HG02798 (cell line): ENCODE measurements around the gene ZNF57.
"Not testable (repeated sequence)": the region's sequence is repeated elsewhere in the genome, so short reads cannot be mapped to it uniquely, and the experiment has no call there.

Experiments
- ATAC-seq: cut with Tn5 transposase; IDR thresholded peaks from one replicate; pipeline ENCODE4 v1.9.1; 2021; ENCODE audit warnings: mild to moderate bottlenecking; ENCODE audit not compliant: unreplicated experiment, poor library complexity

The ZNF57 gene

DNA sequence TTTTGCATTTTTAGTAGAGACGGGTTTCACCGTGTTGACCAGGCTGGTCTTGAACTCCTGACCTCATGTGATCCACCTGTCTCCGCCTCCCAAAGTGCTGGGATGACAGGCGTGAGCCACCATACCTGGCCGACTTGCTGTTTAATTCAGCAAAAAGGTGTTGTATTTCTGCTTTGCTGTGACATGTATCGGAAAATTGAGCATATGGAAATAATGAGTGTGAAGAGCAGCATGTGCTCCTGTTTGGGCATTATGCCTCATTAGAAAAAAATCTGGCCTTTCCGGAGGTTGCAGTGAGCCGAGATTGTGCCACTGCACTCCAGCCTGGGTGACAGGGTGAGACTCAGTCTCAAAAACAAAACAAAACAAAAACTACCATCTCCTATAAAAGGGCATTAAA lies 10.2 kb upstream of the ZNF57 start:
- ATAC-seq = not testable (repeated sequence)

DNA sequence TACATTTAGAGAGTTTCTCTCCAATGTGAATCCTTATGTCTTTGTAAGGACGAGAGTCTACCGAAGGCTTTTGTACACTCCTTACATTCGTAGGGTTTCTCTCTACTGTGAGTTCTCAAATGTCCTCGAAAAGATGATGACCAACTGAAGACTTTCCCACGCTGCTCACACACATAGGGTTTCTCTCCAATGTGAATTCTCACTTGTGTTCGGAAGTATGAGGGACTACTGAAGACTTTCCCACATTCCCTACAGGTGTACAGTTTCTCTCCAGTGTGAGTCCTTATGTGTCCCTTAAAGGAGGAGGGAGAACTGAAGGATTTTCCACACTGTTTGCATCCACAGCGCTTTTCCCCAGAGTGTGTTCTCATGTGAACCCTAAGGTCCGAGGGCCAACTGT lies 4.0 kb upstream of the ZNF57 start:
- no peak for ATAC-seq

DNA sequence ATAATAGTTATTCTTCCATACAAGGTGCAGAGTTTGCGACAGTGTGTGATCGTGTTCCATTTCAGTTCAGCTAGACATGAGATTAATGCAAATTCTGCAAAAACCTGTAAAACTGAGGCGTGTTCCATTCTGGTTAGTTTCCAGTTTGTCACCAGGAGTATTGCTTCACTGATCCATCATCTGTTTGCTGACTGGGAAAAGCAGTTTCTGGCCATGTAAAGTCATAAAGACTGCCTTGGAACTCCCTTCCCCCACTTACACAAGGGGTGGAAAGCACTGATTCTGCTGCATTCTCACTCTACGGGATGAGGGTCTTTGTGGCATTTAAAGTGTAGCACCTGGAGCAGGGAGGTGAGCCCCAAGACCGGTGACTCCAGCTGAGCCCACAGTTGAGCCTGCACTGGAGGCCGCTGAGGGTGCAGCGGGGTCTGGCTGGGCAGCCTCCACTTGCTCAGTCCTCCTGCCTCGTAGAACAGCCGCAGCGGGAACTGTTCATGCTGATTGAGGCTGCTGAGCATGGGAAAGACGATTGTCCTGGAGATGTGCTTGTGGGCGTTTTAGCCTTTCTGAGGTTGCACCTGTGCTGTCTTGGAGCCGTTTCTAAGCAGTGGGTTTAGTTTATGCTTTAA lies 2.0 kb downstream of the ZNF57 start:
- ATAC-seq = no peak

DNA sequence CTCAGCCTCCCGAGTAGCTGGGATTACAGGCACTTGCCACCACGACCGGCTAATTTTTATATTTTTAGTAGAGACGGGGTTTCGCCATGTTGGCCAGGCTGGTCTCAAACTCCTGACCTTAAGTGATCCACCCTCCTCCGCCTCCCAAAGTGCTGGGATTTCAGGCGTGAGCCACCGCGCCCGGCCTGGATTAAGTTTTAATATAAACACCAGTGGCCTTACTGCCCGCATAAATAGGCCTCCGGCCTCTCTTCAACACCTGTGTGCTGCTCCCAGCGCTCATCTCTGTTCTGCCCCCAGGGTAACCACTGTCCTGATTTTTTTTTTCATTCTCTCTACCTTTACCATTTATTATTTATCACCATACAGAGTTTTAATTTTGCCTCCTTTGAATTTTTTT lies 2.6 kb downstream of the ZNF57 start:
- not testable (repeated sequence) for ATAC-seq

DNA sequence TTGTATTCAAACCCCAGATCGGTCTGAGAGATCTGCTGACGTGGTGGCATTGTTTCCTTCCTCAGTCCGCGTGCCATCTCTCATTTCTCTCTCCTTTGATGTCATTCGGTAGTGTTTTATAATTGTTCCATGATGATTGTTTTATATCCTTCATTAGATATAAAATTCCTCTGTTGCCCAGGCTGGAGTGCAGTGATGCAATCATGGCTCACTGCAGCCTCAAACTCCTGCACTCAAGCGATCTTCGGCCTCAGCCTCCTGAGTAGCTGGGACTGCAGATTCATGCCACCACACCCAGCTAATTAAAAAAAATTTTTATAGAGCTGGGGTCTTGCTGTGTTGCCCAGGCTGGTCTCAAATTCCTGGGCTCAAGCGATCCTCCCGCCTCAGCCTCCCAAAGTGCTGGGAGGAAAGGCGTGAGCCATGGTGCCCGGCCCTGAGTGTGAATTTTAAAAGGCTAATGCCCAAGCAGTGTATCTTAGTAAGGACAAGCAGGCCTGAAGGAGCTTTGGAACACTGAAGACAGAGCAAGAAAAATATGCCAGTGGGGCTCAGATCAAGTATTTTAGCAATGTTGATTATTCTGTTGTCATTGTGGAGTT lies 5.3 kb downstream of the ZNF57 start:
- ATAC-seq = no peak

DNA sequence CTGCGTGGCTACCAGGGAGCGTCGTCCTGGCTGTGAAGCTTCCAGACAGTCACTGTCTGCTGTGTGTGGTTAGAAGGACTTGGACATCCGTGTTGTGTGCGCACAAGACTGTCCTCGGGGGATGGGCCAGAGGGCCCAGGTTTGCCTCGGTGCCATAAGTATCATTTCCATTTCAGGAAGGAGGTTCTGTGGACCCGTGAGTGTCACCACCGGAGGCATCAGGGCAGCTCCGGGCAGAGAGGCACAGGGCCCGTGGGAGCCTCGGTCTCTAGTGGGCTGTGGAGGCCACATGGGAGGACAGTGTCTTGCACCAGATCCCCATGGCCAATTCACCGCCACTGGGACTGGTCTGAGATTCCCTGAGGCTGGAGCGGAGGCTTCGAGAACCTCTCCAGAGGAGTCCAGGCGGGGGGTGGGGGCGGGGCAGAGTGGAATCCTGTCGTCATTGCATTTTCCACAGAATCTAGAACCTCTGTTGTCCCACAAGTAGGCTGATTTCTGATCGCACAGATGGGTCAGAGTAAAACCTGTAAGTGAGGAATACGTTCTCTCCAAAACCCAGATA lies 6.0 kb downstream of the ZNF57 start:
- ATAC-seq = no peak

DNA sequence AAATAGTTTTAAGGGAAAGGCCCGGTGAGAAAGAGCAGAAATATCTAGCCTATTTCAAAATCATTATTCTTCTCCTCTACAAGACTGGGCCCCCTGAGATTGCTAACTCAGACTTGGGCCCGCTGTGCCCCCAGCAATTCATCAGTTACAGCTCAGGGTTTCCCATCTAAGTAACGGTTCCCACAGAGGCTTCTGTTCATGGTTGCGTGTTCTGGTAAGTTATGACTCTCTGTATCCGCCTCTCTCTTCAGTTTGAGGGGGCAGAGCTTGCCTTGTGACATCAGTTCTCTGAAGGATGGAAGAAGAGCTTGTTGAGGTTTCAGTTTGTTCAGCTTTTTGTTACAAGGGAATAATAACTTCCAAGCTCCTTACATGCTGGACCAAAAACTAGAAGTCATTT lies 11.6 kb downstream of the ZNF57 start:
- no peak for ATAC-seq

DNA sequence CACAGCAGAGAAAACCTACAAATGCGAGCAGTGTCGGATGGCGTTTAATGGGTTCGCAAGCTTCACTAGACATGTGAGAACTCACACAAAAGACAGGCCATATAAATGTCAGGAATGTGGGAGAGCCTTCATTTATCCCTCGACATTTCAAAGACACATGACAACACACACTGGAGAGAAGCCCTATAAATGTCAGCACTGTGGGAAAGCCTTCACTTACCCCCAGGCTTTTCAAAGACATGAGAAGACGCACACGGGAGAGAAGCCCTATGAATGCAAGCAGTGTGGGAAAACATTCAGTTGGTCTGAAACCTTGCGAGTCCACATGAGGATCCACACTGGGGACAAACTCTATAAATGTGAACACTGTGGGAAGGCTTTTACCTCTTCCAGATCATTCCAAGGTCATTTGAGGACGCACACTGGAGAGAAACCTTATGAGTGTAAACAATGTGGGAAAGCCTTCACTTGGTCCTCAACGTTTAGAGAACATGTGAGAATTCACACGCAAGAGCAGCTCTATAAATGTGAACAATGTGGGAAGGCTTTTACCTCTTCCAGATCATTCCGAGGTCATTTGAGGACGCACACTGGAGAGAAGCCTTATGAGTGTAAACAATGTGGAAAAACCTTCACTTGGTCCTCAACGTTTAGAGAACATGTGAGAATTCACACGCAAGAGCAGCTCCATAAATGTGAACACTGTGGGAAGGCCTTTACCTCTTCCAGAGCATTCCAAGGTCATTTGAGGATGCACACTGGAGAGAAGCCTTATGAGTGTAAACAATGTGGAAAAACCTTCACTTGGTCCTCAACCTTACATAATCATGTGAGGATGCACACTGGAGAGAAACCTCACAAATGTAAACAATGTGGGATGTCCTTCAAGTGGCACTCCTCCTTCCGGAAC lies 16.8 kb downstream of the ZNF57 start:
- ATAC-seq = no peak

DNA sequence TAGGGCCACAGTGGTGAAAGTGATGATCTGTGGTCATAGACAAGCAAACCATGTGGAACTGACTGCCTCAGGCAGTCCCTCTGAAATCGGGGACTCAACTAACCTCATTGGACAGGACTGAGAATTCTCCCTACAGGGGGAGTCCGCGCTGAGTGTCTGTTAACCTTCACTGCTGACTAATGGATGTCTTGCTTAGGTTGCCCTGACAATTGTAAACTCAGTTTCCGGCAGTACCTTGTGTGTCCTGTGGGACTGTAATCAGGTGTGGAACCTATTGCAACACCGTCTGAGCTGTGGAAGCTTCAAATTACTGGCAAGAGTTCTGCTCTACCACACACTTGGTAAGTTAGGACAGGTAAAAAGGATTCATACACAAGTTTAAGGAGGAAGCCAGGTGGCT lies 22.3 kb downstream of the ZNF57 start:
- ATAC-seq = no peak

DNA sequence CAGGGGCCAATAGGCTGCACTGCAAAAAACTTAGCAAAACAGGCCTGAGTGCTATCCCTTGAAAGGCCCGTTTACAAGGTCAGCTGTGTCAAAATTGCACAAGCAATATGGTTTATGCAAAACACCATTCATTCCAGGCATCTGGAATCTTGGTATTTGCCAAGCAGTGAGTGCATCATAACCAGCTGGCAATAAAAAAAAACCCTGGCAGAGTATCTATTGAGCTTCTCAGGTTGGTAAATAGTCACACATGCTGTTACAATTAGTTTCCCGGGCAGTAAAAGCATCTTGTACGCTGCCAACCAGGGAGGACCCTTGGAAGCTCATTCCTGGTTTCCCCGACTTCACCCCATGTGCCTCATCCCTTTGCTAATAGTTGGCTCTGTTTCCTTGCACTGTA lies 22.8 kb downstream of the ZNF57 start:
- no peak for ATAC-seq

DNA sequence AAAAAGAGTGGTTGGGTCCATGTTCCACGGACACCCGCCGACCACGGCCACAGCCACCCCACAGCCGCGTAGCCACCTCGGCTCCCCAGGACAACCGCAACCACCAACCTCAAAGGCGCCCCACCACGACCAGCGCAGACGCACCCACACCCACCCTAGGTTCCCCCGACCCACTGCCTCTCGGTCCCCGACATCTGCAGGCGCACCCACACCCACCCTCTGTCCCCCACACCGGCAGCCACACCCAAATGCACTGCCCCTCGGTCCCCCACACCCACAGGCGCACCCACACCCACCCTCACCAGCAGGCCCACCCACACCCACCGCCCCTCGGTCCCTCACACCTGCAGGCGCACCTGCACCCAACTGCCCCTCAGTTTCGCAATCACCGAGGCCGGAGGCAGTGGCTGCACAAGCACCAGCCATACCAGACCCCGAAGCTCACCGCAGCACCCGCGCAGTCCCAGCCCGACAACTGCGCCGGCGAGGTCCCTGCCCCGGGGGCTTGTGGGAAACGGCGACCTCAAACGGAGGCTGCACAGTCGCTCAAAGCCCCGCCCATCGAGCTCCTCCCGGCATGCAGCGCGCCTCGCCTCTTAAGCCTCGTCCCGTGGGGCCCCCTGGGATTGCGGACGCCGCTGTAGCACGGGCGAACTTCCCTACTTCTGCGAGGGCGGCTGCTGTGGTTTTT lies 25.8 kb downstream of the ZNF57 start:
- no peak for ATAC-seq

DNA sequence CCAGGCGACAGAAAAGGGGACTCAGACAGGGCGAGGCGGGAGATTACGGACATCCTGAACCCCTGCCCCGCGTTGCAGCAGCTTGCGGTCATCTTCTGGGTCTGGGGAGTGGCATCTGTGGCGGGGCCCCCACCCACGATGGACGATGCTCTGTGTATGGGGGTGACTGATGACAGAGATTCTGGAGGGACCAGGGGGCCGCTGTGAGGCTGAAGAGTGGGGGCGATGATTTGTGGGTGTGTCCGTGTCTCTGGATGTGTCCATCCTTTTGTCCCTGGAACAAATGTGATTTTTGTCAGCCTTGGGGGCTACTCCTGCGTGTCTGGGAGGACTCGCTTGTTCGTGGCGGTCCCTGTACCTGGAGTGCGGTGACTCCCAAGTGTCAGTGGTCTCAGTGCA lies 26.3 kb downstream of the ZNF57 start:
- ATAC-seq = no peak

DNA sequence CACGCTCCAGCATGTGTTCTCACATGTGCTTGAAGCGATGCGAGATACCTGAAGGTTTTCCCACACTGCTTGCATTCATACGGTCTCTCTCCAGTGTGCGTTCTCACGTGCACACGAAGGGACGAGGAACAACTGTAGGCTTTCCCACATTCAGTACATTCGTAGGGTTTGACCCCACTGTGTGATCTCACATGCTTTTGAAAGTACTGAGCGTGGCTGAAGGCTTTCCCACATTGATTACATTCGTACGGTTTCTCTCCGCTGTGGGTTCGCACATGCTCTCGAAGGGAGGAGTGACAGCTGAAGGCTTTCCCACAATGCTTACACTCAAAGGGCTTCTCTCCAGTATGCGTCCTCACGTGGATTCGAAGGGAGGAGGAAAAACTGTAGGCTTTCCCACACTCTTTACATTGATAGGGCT lies 32.8 kb downstream of the ZNF57 start:
- ATAC-seq = no peak

DNA sequence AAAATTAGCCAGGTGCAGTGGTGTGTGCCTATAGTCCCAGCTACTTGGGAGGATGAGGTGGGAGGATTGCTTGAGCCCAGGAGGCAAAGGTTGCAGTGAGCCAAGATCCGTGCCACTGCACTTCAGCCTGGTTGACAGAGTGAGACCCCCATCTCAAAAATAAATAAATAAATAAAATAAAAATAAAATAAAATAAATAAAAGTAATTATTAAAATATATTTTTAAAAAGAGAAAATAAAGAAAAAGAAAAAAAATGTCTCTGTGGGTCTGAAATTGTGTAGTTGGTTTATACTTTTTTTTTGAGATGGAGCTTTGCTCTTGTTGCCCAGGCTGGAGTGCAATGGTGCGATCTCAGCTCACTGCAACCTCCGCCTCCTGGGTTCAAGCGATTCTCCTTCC lies 35.1 kb downstream of the ZNF57 start:
- not testable (repeated sequence) for ATAC-seq

DNA sequence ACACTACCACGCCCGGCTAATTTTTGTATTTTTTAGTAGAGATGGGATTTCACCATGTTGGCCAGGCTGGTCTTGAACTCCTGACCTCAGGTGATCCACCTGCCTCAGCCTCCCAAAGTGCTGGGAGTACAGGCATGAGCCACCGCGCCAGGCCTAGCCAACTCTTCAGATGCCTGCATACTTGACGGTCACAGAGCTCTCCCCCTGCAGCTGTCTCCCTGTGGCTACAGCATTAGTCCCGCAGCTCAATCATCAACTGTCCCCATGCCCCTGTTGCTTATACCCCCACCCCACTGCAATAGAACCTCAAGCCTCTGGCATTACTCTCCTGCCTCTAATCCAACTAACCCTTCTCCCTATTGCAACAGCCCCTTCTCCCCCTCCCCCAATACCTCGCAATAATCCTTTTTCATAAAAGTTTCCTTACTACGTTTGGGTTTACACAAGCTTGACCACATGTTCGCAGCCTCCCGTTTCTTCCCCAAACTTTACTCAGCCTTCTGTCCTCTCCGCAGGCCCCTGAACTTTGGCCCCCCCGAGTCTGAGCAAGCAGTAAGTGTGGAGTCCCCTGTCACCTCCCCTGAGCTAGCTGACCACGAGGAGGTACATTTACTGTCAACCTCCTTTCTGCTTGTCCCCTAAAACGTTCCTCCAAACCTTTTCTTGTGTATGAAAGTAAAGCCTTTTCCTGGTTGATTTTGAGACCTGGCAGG lies 42.4 kb downstream of the ZNF57 start:
- no peak for ATAC-seq

DNA sequence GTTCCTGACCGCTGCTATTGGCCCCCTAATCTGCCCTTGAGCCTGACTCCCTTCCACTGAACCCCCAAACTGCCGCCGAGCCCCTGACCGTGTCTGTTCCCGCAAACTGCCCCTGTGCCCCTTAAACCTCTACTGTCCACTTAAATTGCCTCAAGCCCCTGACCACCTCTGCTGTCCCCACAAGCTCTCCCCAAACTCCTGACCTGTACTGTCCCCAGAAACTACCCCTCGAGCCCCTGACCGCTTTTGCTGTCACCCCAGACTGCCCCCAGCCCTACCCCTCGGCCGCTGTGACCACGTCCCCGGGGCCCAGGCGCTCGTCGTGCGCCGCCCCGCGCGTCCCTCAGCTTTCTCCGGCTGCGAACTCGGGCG lies 43.7 kb downstream of the ZNF57 start:
- ATAC-seq = no peak

DNA sequence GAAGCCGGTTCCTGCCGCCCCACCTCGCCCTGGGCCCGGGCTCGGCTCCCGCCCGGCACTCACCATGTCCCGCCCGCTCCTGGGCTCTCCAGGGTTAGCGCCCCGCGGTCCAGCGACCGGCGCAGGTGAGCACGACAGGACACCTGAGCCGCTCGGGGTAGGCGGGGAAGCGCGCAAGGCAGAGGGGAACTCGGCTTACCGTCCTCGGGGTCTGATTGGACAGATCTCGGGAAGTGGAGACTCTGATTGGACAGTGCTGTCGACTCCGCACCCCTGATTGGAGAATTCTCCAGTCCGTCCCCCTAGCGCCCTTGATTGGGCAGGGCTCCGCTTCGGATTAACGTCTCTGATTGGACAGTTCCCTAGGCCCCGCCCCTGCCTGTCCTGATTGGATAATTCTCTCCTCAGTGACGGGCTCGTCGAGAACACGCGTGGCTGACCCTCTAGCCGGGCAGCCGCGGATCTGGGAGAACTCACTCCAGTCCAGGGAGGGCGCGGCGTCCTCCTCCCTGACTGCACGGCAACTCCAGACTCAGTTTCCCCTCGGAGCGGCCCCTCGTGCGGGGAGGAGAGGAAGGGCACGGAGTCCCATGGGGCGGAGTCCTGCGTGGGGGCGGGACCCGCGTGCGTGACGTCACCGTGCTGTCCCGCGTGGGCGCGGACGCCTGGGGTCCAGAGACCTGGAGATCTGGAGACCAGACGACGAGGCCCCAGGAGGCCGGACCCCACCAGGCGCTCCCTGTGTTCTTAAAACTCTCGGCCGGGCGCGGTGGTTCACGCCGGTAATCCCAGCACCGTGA lies 44.2 kb downstream of the ZNF57 start, which contains the start of gene ZNF77:
TSS of gene ZNF77 (minus strand) at position 197 of the 800 bp plus-strand sequence. CDS start at position 66, 131 bp downstream.
- peak; percentile 98 for ATAC-seq

DNA sequence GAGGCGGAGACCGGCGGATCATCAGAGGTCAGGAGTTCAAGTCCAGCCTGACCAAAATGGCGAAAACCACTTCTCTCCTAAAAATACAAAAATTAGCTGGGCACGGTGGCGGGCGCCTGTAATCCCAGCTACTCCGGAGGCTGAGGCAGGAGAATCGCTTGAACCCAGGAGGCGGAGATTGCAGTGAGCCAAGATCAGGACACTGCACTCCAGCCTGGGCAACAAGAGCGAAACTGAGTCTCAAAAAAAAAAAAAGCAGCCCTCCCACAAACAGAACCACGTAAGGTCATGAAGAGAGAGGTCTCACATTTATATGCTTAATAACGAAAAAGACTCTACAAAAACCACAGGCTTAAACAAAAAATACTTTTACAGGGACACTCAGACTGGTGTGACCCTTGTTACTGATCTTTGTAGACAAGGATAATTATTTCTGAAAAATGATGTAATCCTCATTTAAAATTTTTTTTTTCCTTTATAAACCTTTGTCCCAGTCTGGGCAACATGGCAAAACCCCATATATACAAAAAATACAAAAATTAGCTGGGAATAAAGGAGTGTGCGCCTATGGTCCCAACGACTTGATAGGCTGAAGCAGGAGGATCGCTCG lies 45.0 kb downstream of the ZNF57 start:
- no peak for ATAC-seq

DNA sequence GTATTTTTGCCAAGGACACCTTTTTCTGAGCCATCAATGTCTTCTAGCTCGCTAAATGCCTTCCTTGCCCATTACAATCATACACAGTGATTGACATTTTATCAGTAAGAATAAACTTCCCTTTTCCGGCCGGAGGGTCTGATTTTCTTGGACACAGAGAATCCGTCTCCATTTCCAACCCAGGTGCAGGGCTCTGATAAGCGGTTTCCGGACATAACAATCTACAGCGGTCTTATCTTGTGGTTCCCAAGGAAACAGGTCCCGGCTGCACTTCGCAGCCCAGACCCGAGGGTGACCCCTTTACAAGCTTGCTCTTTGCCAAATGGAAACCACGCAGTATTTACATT lies 49.2 kb downstream of the ZNF57 start:
- no peak for ATAC-seq
